HG03139 (cell line): Measurements from ENCODE around the gene NUP37.
"Not testable (repeated sequence)": the region's sequence is repeated elsewhere in the genome, so short reads cannot be mapped to it uniquely, and the experiment has no call there.

Experiments
- ATAC-seq: cut with Tn5 transposase; IDR thresholded peaks from one replicate; pipeline ENCODE4 v1.9.1; 2021; ENCODE audit not compliant: unreplicated experiment

The NUP37 gene

GRCh38 chr12:102119674-102120563 lies at the start of gene NUP37, which contains the start of gene PARPBP:
TSS of gene NUP37 (minus strand) at chr12:102120114. CDS start at chr12:102118518, 1,596 bp downstream.
TSS of gene PARPBP (plus strand) at chr12:102120183. CDS start at chr12:102123889, 3,706 bp downstream.
- ATAC-seq = peak; percentile 99

DNA sequence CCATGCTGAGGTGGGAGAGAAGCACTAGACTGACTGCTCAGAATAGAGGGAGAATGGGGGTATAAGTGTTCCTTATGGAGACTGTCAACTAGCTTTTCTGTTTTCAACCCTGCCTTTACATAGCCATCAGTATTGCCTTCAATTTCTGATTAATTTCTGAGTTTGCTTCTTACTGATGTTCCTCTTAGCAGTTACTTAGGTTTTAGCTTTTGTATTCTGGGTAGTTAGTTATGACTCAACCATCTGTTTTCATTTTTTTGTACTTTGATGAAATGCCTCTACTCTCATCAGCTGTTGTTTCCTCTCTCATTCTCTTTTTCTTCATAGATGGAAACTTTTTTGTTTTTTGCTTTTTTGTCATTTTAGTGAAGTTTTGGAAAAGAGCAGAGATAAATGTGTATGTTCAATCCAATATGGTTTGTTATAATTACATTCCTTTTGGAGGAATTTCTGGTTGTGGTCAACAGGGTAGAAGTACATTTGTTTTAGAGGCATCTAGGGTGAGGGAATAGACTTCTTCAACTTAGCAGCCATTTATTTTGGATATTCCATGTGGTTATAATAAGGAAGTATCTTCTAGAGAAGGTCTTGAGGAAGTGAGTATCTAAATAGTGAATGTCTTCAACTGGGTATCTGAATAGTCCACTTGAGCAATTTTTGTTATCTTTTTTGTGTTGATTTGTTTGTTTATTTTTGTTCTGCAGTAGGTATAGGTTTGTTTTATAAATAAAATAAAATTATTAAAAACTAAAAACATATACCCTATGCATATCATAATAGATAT lies 48.1 kb upstream of the NUP37 start:
- ATAC-seq = no peak

GRCh38 chr12:102163383-102163782 lies 43.5 kb upstream of the NUP37 start:
- no peak for ATAC-seq

- ATAC-seq = not testable (repeated sequence)
These were observed 35.3 kb upstream of the NUP37 start for GRCh38 chr12:102155206-102155605.

- ATAC-seq = not testable (repeated sequence)
These were observed 27.2 kb upstream of the NUP37 start for GRCh38 chr12:102147062-102147587.

DNA sequence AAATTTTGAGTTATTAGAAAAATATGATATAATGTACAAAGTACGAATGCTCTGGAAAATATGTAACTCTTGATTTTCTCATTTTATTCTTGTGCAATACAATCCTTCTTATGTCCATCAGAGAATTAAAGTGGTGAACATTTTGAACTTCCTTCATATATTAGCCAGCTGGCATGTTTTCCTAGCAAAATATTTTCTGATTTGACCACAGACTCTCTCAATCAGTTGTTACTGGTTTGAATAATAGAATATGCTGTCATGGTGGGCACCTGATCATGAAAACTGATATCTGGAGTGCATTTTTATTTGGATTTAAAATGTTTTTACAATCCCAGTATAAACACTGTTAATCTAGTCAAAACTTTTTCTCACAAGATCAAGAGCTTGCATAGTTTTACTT lies 24.3 kb upstream of the NUP37 start:
- ATAC-seq = no peak

DNA sequence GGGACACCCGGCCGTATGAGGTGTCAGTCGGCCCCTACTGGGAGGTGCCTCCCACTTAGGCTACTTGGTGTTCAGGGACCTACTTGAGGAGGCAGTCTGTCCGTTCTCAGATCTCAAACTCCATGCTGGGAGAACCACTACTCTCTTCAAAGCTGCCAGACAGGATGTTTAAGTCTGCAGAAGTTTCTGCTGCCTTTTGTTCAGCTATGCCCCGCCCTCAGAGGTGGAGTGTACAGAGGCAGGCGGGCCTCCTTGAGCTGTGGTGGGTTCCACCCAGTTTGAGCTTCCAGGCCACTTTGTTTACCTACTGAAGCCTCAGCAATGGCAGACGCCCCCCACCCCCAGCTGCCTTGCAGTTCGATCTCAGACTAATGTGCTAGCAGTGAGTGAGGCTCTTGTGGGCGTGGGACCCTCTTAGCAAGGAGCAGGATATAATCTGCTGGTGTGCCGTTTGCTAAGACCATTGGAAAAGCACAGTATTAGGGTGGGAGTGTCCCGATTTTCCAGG lies 23.0 kb upstream of the NUP37 start:
- ATAC-seq = not testable (repeated sequence)

GRCh38 chr12:102137619-102138018 lies 17.7 kb upstream of the NUP37 start:
- not testable (repeated sequence) for ATAC-seq

DNA sequence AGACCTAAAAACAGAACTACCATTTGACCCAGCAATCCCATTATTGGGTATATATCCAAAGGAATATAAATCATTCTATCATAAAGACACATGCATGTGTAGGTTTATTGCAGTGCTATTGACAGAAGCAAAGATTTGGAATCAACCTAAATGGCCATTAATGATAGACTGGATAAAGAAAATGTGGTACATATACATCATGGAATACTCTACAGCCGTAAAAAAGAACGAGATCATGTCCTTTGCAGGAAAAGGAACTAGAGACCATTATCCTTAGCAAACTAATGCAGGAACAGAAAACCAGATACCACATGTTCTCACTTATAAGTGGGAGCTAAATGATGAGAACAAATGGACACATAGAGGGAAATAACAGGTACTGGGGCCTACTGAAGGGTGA lies 11.5 kb upstream of the NUP37 start:
- not testable (repeated sequence) for ATAC-seq

GRCh38 chr12:102130720-102131119 lies 10.8 kb upstream of the NUP37 start:
- not testable (repeated sequence) for ATAC-seq

- ATAC-seq = not testable (repeated sequence)
These were observed 1.4 kb upstream of the NUP37 start for GRCh38 chr12:102121328-102121727.

GRCh38 chr12:102120886-102121285 lies 972 bp upstream of the NUP37 start:
- ATAC-seq = no peak

GRCh38 chr12:102120564-102120873 lies 605 bp upstream of the NUP37 start:
- no peak for ATAC-seq

GRCh38 chr12:102118874-102119273 lies 1.0 kb downstream of the NUP37 start:
- ATAC-seq = no peak

GRCh38 chr12:102116392-102116791 lies 3.5 kb downstream of the NUP37 start:
- ATAC-seq = no peak

- no peak for ATAC-seq
These were observed 5.7 kb downstream of the NUP37 start for GRCh38 chr12:102114212-102114611.

- ATAC-seq = no peak
These were observed 9.1 kb downstream of the NUP37 start for GRCh38 chr12:102110782-102111181.

DNA sequence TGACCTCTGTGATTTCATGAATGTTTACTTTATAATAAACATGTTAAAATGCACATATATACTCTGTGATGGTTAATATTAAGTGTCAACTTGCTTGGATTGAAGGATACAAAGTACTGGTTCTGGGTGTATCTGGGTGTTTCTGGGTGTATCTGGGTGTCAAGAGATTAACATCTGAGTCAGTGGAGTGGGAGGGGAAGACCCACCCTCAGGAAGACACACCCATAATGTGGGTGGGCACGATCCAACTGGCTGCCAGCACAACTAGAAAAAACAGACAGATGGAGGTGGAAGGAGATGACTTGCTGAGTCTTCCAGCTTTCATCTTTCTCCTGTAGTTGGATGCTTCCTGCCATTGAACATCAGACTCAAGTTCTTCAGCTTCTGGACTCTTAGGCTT lies 11.9 kb downstream of the NUP37 start:
- no peak for ATAC-seq

DNA sequence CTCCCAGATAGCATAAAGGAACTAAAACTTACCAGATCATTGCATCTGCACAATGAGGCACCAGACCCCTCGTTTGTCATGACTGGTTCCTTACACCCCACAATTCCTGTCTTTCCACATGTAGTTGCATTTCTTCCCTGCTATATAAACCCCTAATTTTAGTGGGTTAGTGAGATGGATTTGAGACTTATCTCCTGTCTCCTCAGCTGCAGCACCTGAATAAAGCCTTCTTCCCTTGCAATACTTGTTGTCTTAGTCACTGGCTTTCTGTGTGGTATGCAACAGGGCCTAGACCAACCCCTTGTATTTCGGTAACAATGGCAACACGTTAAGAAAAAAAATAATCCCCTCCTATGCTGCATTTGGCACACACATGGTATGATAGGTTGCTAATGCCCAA lies 13.0 kb downstream of the NUP37 start:
- ATAC-seq = no peak

DNA sequence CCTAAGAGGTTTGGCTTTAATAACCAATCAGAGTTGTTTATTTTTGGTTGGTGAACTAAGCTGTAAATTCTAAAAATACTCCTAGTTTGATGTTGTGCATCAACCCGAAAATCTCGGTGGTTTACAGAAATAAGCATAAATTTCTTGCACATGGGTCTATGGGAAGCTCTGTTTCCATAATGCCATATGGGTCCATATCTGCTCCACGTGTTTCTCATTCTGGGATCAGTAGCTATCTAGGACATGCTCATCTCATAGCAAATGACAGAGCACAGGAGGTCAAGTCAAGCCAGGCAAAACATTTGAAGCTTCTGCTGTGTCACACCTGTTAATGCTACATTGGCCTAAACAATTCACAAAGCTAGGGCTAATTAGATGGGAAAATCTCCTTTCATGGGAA lies 23.1 kb downstream of the NUP37 start:
- ATAC-seq = no peak

DNA sequence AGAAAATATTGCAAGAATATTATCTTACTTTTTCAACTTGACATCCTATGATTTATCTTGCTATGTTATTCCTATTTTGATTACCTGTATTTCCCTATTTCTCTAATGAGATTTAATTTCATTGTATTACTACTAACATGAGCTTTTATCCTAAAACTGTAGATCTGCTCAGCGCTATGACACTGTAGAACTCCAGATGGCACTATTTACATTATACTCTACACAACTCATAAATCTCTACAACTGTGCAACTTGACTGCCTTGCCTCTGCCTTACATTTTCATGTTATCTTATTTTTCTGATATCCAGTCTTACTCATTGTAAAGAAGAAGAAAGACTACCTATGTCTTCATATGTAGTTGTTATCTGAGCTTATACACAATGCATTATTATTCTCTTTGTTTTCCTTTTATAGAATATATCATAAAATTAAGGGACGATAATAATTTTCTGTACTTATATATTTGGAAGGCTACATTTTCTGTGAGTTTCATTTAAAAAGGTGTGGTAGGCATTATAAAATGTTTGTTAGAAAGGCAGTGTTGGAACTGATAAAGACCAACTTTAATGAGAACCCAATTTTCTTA lies 24.1 kb downstream of the NUP37 start:
- ATAC-seq = no peak
